ENCODE results near the gene SEPTIN14.
"Not testable (repeated sequence)": the region's sequence is repeated elsewhere in the genome, so short reads cannot be mapped to it uniquely, and the experiment has no call there.

SEPTIN14 gene

GRCh38 chr7:55827577-55827976, 35.0 kb downstream of the SEPTIN14 start:
- ATAC-seq = no peak
- H3K9me3 Mint-ChIP-seq = peaks cover 36% of the 10 kb centered on the region
- H3K27ac Mint-ChIP-seq = no peak overlapping the region
- H3K36me3 Mint-ChIP-seq = peaks cover 6% of the 10 kb centered on the region
- H3K4me1 Mint-ChIP-seq = no peaks in the 10 kb centered on the region
- H3K27me3 Mint-ChIP-seq = no peaks in the 10 kb centered on the region
- H3K4me3 Mint-ChIP-seq = no peak overlapping the region

- Mint-ChIP-seq H3K4me1 (no peaks in the 10 kb centered on the region), H3K36me3 (peaks cover 6% of the 10 kb centered on the region), H3K4me3 (no peak overlapping the region), H3K27me3 (peaks cover 12% of the 10 kb centered on the region), H3K9me3 (peaks cover 28% of the 10 kb centered on the region), H3K27ac (no peak overlapping the region)
- ATAC-seq = no peak
Observed at GRCh38 chr7:55818686-55819085, 43.9 kb downstream of the SEPTIN14 start.

DNA sequence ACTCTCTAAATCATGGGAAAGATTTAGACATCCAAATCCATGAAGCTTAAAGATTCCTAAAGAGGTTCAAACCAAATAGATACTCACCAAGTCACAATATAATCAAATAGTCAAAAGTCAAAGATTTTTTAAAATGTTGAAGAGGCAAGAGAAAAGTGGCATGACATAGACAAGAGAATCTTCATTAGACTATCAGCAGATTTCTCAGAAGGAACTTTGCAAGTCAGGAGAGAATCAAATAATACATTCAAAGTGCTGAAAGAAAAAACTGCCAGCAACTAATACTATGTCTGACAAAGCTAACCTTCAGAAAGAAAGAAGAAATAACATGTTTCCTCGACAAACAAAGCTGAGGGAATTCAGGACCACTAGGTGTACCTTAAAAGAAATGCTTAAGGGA, 65.3 kb downstream of the SEPTIN14 start:
- peaks cover 13% of the 10 kb centered on the region for H3K9me3 Mint-ChIP-seq
- not testable (repeated sequence) for H3K4me3 Mint-ChIP-seq, H3K27me3 Mint-ChIP-seq, H3K4me1 Mint-ChIP-seq, H3K27ac Mint-ChIP-seq, ATAC-seq, H3K36me3 Mint-ChIP-seq

DNA sequence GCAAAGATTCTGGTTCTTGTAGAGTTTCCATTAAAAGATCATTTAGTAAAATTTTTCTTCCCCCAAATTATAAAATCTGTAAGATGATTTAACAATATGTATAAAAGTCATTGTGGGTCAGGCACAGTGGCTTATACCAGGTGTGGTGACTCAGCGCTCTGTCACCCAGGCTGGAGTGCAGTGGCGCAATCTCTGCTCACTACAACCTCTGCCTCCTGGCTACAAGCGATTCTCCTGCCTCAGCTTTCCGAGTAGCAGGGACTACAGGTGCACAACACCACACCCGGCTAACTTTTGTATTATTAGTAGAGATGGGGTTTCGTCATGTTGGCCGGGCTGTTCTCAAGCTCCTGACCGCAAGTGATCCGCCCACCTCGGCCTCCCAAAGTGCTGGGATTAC, 68.0 kb downstream of the SEPTIN14 start:
- Mint-ChIP-seq H3K27ac (no peak overlapping the region), H3K4me3 (no peak overlapping the region), H3K4me1 (no peaks in the 10 kb centered on the region), H3K36me3 (peaks cover 6% of the 10 kb centered on the region), H3K9me3 (peaks cover 14% of the 10 kb centered on the region), H3K27me3 (peaks cover 11% of the 10 kb centered on the region)
- no peak for ATAC-seq

DNA sequence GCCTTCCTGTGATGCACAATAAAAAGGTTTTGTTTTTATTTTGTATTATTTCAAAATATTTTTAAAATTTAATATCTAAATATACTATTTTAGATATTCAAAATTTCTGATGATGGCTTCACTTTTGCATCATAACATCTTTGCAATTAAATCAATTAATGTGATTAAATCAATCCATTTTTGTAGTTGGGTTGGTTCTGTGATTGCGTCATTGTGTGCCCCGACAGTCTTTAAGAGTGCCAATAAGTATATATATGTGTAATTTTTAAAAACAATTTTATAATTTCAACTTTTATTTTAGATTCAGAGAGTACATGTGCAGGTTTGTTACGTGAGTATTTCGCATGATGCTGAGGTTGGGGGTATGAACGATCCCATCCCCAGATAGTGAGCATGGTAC, 70.5 kb downstream of the SEPTIN14 start:
- peaks cover 11% of the 10 kb centered on the region for H3K27me3 Mint-ChIP-seq
- H3K9me3 Mint-ChIP-seq = peaks cover 13% of the 10 kb centered on the region
- no peak overlapping the region for H3K4me3 Mint-ChIP-seq
- no peak overlapping the region for H3K27ac Mint-ChIP-seq
- no peak for ATAC-seq
- H3K4me1 Mint-ChIP-seq = no peaks in the 10 kb centered on the region
- H3K36me3 Mint-ChIP-seq = peaks cover 6% of the 10 kb centered on the region

- no peaks in the 10 kb centered on the region for H3K4me1 Mint-ChIP-seq
Observed at GRCh38 chr7:55787796-55788195, 74.8 kb downstream of the SEPTIN14 start.

DNA sequence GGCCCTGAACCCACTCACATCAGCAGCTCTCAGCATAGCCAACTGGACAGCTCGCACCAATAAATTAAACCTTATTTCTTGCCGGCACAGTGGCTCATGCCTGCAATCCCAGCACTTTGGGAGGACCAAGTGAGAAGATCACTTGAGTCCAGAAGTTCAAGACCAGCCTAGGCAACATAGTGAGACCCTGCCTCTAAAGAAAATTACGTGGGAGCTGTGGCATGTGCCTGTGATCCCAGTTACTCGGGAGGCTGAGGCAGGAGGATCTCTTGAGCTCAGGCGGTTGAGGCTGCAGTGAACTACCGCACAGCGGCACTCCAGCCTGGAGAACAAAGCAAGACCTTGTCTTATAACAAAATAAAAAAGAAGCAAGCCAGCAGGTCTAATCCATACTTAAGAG, 75.7 kb downstream of the SEPTIN14 start:
- Mint-ChIP-seq H3K36me3 (no peaks in the 10 kb centered on the region), H3K9me3 (peaks cover 5% of the 10 kb centered on the region), H3K27me3 (peaks cover 11% of the 10 kb centered on the region), H3K4me3 (no peak overlapping the region), H3K4me1 (no peaks in the 10 kb centered on the region), H3K27ac (no peak overlapping the region)
- ATAC-seq = no peak

More at GRCh38 chr7:55787796-55788195, 74.8 kb downstream of the SEPTIN14 start:
- Mint-ChIP-seq H3K4me3 (no peak overlapping the region), H3K27ac (no peak overlapping the region), H3K27me3 (peaks cover 11% of the 10 kb centered on the region), H3K9me3 (peaks cover 8% of the 10 kb centered on the region), H3K36me3 (no peaks in the 10 kb centered on the region)
- no peak for ATAC-seq

GRCh38 chr7:55785444-55785843, 77.1 kb downstream of the SEPTIN14 start:
- not testable (repeated sequence) for H3K9me3 Mint-ChIP-seq, ATAC-seq, H3K4me3 Mint-ChIP-seq, H3K27ac Mint-ChIP-seq, H3K27me3 Mint-ChIP-seq, H3K4me1 Mint-ChIP-seq, H3K36me3 Mint-ChIP-seq

GRCh38 chr7:55784151-55784550, 78.4 kb downstream of the SEPTIN14 start:
- peak; percentile 12 for ATAC-seq
- H3K4me3 Mint-ChIP-seq = no peak overlapping the region
- H3K27ac Mint-ChIP-seq = no peak overlapping the region
- H3K36me3 Mint-ChIP-seq = no peaks in the 10 kb centered on the region
- peaks cover 5% of the 10 kb centered on the region for H3K9me3 Mint-ChIP-seq
- H3K4me1 Mint-ChIP-seq = no peaks in the 10 kb centered on the region
- H3K27me3 Mint-ChIP-seq = no peaks in the 10 kb centered on the region

DNA sequence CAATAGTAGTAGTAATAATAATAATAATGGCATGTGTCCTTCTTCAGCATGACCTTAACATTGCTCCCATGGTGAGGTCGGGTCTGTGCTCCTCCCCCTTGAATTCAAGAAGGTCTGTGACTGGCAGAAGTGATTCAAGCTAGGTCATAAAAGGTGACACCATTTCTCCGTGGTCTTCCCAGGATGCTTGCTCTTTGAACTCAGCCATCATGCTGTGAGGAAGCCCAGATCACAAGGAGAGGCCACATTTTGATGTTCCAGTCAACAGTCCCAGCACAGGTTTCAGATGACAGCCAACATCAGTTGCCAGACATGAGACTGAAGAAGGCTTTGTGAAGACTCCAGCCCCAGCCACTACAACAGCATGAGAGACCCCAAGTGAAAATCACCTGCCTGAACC, 83.9 kb downstream of the SEPTIN14 start:
- H3K9me3 Mint-ChIP-seq = no peaks in the 10 kb centered on the region
- H3K4me3 Mint-ChIP-seq = no peak overlapping the region
- H3K27me3 Mint-ChIP-seq = no peaks in the 10 kb centered on the region
- ATAC-seq = no peak
- no peaks in the 10 kb centered on the region for H3K4me1 Mint-ChIP-seq
- H3K27ac Mint-ChIP-seq = no peak overlapping the region
- H3K36me3 Mint-ChIP-seq = no peaks in the 10 kb centered on the region

DNA sequence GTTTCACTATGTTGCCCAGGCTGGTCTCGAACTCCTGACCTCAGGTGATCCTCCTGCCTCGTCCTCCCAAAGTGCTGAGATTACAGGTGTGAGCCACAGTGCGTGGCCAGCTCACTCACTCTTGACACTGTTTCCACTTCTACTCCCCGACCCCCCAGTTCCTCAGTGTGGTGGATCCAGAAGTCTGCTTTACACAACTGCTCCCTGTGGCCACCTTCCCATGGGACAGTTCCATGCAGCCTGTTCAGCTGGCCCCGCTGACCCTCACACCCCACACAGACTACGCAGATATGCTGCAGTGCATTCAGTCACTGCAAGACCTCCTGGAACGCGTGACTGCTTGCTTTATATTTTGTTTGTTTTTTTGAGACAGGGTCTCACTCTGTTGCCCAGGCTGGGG, 86.4 kb downstream of the SEPTIN14 start:
- Mint-ChIP-seq H3K36me3 (no peaks in the 10 kb centered on the region), H3K9me3 (no peaks in the 10 kb centered on the region), H3K27me3 (no peaks in the 10 kb centered on the region), H3K4me1 (no peaks in the 10 kb centered on the region), H3K27ac (no peak overlapping the region), H3K4me3 (no peak overlapping the region)
- ATAC-seq = no peak

DNA sequence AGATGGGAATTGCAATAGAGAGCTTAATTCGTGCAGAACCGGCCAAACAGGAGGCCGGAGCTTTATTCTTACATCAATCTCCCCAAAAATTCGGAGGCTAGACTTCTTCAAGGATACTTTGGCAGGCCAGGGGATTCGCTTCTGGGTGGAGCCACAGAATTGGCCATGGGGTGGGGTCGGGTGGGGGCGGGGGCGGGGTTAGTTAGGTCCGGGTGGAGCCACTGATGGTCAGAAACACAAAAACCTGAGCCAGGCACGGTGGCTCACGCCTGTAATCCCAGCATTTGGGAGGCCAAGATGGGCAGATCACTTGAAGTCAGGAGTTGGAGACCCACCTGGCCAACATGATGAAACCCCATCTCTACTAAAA, 87.5 kb downstream of the SEPTIN14 start:
- no peaks in the 10 kb centered on the region for H3K4me1 Mint-ChIP-seq
- H3K27me3 Mint-ChIP-seq = no peaks in the 10 kb centered on the region
- H3K9me3 Mint-ChIP-seq = peaks cover 3% of the 10 kb centered on the region
- no peak for ATAC-seq
- H3K27ac Mint-ChIP-seq = no peak overlapping the region
- no peak overlapping the region for H3K4me3 Mint-ChIP-seq
- no peaks in the 10 kb centered on the region for H3K36me3 Mint-ChIP-seq

DNA sequence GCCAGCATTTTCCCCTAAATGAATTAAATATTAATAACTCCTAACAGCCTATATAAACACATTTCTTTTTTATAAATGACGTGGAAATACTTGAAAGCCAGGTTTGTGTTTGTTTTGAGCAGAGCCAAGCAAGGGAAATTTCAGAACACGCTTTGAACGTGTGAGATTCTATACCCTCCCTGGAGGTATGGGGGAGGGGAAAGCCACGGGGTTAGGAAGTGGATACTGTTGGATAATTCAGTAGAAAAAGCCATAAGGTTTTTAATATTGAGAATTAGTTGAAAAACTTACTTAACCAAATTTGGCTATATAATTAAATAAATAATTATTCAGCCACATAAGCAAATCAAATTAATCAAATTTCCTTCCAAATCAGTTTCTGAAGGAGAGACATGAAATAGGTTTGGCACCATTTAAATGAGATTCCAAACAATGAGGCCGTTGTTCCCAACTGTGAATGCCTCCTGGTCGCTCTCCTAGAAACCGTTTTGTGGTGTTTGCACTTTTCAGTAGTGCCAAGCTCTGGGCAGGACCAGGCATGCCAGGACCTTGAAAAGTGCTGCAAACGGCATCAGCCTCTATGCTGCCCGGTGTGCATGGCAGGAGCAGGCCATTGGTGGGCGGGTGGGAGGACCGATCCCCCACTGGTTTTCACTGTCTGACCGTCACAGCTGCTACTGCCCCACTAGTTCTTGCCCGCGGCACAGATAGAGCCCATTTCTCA, 88.1 kb downstream of the SEPTIN14 start:
- H3K4me3 Mint-ChIP-seq = no peak overlapping the region
- H3K27me3 Mint-ChIP-seq = no peaks in the 10 kb centered on the region
- H3K9me3 Mint-ChIP-seq = peaks cover 3% of the 10 kb centered on the region
- no peak for ATAC-seq
- H3K4me1 Mint-ChIP-seq = no peaks in the 10 kb centered on the region
- no peaks in the 10 kb centered on the region for H3K36me3 Mint-ChIP-seq
- H3K27ac Mint-ChIP-seq = no peak overlapping the region

DNA sequence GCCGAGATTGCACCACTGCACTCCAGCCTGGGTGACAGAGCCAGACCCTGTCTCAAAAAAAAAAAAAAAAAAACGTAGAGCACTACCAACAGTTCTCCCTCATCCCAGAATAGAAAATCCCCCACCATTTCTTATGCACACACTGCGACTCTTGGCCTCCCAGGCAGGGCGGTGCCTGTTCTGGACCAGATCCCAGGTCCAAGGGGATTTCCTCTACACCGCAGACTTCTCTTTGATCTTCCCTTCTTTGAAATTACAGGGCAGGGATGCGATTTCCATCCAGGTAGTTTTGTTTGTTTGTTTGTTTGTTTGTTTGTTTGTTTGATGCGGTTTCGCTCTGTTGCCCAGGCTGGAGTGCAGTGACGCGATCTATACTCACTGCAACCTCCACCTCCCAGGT, 91.8 kb downstream of the SEPTIN14 start:
- H3K9me3 Mint-ChIP-seq = peaks cover 3% of the 10 kb centered on the region
- no peak for ATAC-seq

GRCh38 chr7:55753274-55753862, 109.2 kb downstream of the SEPTIN14 start:
- not testable (repeated sequence) for H3K9me3 Mint-ChIP-seq, H3K4me3 Mint-ChIP-seq, H3K4me1 Mint-ChIP-seq, ATAC-seq, H3K27ac Mint-ChIP-seq, H3K36me3 Mint-ChIP-seq
- H3K27me3 Mint-ChIP-seq = peaks cover 13% of the 10 kb centered on the region

More for the DNA sequence above, 91.8 kb downstream of the SEPTIN14 start:
- H3K4me3 Mint-ChIP-seq = no peak overlapping the region
- no peaks in the 10 kb centered on the region for H3K36me3 Mint-ChIP-seq
- no peaks in the 10 kb centered on the region for H3K27me3 Mint-ChIP-seq
- H3K4me1 Mint-ChIP-seq = no peaks in the 10 kb centered on the region
- no peak overlapping the region for H3K27ac Mint-ChIP-seq

GRCh38 chr7:55744706-55745105, 117.8 kb downstream of the SEPTIN14 start:
- H3K4me1 Mint-ChIP-seq, H3K27ac Mint-ChIP-seq, H3K36me3 Mint-ChIP-seq: not testable (repeated sequence)

More at GRCh38 chr7:55744706-55745105, 117.8 kb downstream of the SEPTIN14 start:
- H3K27me3 Mint-ChIP-seq, ATAC-seq, H3K4me3 Mint-ChIP-seq, H3K9me3 Mint-ChIP-seq: not testable (repeated sequence)
